GM19467 (cell line): Measurements from ENCODE around the gene PRG3.

ENCODE experiments used
- ATAC-seq: cut with Tn5 transposase; IDR thresholded peaks from one replicate; pipeline ENCODE4 v1.9.1; 2021; ENCODE audit warnings: mild to moderate bottlenecking, moderate library complexity; ENCODE audit not compliant: unreplicated experiment

PRG3 gene

GRCh38 chr11:57391539-57391938, 10.6 kb upstream of the PRG3 start:
- no peak for ATAC-seq

- no peak for ATAC-seq
These were observed 10.2 kb upstream of the PRG3 start for GRCh38 chr11:57391111-57391510.

GRCh38 chr11:57390535-57390934, 9.6 kb upstream of the PRG3 start, which contains the start of gene PRG2:
TSS of gene PRG2 (minus strand) at chr11:57390650. CDS start at chr11:57389944, 706 bp downstream.
- no peak for ATAC-seq

- no peak for ATAC-seq
These were observed 6.5 kb upstream of the PRG3 start for GRCh38 chr11:57387289-57388030.

- ATAC-seq = no peak
These were observed 5.4 kb upstream of the PRG3 start for GRCh38 chr11:57386178-57386940.

GRCh38 chr11:57379732-57380131, 1.2 kb downstream of the PRG3 start:
- ATAC-seq = no peak

- ATAC-seq = no peak
These were observed 2.8 kb downstream of the PRG3 start for GRCh38 chr11:57378186-57378585.

GRCh38 chr11:57377107-57377506, 3.8 kb downstream of the PRG3 start:
- ATAC-seq = no peak

- ATAC-seq = no peak
These were observed 4.6 kb downstream of the PRG3 start for GRCh38 chr11:57376095-57377090.

GRCh38 chr11:57375490-57375889, 5.5 kb downstream of the PRG3 start:
- ATAC-seq = no peak

GRCh38 chr11:57374966-57375365, 6.0 kb downstream of the PRG3 start:
- ATAC-seq = no peak

GRCh38 chr11:57373146-57373545, 7.8 kb downstream of the PRG3 start:
- no peak for ATAC-seq

- no peak for ATAC-seq
These were observed 10.0 kb downstream of the PRG3 start for GRCh38 chr11:57370941-57371340.

GRCh38 chr11:57370251-57370650, 10.7 kb downstream of the PRG3 start:
- no peak for ATAC-seq

- ATAC-seq = no peak
These were observed 12.1 kb downstream of the PRG3 start for GRCh38 chr11:57368845-57369232.

GRCh38 chr11:57368106-57368844, 12.7 kb downstream of the PRG3 start:
- no peak for ATAC-seq

GRCh38 chr11:57364851-57365660, 15.9 kb downstream of the PRG3 start:
- ATAC-seq = no peak

GRCh38 chr11:57363131-57364080, 17.5 kb downstream of the PRG3 start:
- ATAC-seq = no peak
